IPS-18a (cell line): ENCODE results near the gene OTOG.

Experiments used
- H3K27ac ChIP-seq: one replicate; pipeline ENCODE4 v1.5.1; 2013; ENCODE audit warnings: low read length
- H3K27me3 ChIP-seq: one replicate; pipeline ENCODE4 v1.6.1; 2013; ENCODE audit warnings: mild to moderate bottlenecking, low read length; ENCODE audit not compliant: control insufficient read depth, insufficient read depth
- H3K36me3 ChIP-seq: one replicate; pipeline ENCODE4 v1.6.1; 2013; ENCODE audit warnings: low read depth, low read length; ENCODE audit not compliant: control insufficient read depth
- H3K4me1 ChIP-seq: one replicate; pipeline ENCODE4 v1.6.1; 2013; ENCODE audit warnings: low read depth, low read length; ENCODE audit not compliant: control insufficient read depth
- H3K4me3 ChIP-seq: one replicate; pipeline ENCODE4 v1.5.1; 2013; ENCODE audit warnings: low read length
- H3K9ac ChIP-seq: one replicate; pipeline ENCODE4 v1.6.1; 2013; ENCODE audit warnings: mild to moderate bottlenecking, low read length, moderate library complexity
- H3K9me3 ChIP-seq: one replicate; pipeline ENCODE4 v1.6.1; 2013; ENCODE audit warnings: low read depth, low read length; ENCODE audit not compliant: control insufficient read depth

The OTOG gene

GRCh38 chr11:17531071-17531600 lies 15.9 kb upstream of the OTOG start:
- H3K36me3 ChIP-seq: no peaks in the 10 kb centered on the region
- H3K27ac ChIP-seq: no peak overlapping the region
- H3K27me3 ChIP-seq: no peaks in the 10 kb centered on the region
- H3K9me3 ChIP-seq: no peaks in the 10 kb centered on the region
- H3K9ac ChIP-seq: no peak overlapping the region
- H3K4me3 ChIP-seq: no peak overlapping the region
- no peaks in the 10 kb centered on the region for H3K4me1 ChIP-seq

GRCh38 chr11:17531636-17532113 lies 15.4 kb upstream of the OTOG start:
- H3K27ac ChIP-seq: no peak overlapping the region

GRCh38 chr11:17532784-17533183 lies 14.3 kb upstream of the OTOG start:
- H3K4me3 ChIP-seq: no peak overlapping the region
- no peaks in the 10 kb centered on the region for H3K9me3 ChIP-seq
- H3K36me3 ChIP-seq: no peaks in the 10 kb centered on the region
- H3K27ac ChIP-seq: no peak overlapping the region
- H3K9ac ChIP-seq: no peak overlapping the region
- H3K27me3 ChIP-seq: no peaks in the 10 kb centered on the region
- no peaks in the 10 kb centered on the region for H3K4me1 ChIP-seq

More at GRCh38 chr11:17531636-17532113, 15.4 kb upstream of the OTOG start:
- Histone ChIP-seq H3K4me1 (no peaks in the 10 kb centered on the region), H3K9me3 (no peaks in the 10 kb centered on the region), H3K27me3 (no peaks in the 10 kb centered on the region), H3K4me3 (no peak overlapping the region), H3K9ac (no peak overlapping the region), H3K36me3 (no peaks in the 10 kb centered on the region)

GRCh38 chr11:17533341-17533740 lies 13.7 kb upstream of the OTOG start:
- Histone ChIP-seq H3K27ac (no peak overlapping the region), H3K9me3 (no peaks in the 10 kb centered on the region), H3K4me1 (no peaks in the 10 kb centered on the region), H3K27me3 (no peaks in the 10 kb centered on the region), H3K9ac (no peak overlapping the region), H3K36me3 (no peaks in the 10 kb centered on the region), H3K4me3 (no peak overlapping the region)

DNA sequence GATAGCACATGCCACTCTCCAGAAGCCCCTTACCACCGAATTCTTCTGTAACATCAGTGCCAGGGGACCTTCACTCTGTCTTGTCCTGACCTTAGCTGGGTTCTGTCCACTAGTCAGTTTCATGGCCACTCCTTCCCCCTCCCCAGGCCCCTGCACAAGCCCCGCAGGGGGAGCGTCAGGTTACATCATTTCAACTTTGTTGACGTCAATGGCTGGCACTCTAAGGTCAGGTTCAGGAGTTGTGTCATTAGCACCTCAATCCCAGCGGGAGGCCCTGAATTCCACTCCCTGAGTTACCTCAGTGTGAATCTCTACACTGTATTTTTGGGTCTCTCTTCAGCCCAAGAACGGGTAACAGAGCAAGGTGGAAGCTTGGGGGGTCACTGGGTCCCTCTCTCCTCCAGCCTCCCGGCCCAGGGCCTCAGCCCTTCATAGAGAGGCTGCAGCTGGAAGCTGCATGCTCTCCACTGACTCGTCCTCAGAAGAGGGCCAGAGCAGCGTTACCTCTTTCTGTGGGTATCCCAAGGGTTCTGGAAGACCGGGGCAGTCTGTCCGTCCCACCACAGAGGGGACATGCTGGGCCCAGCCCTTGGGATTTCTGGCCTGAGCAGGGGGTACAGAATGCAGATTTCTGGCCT lies 13.2 kb upstream of the OTOG start:
- Histone ChIP-seq H3K36me3 (no peaks in the 10 kb centered on the region), H3K4me3 (no peak overlapping the region), H3K9ac (no peak overlapping the region), H3K27ac (no peak overlapping the region), H3K9me3 (no peaks in the 10 kb centered on the region), H3K27me3 (no peaks in the 10 kb centered on the region), H3K4me1 (no peaks in the 10 kb centered on the region)

DNA sequence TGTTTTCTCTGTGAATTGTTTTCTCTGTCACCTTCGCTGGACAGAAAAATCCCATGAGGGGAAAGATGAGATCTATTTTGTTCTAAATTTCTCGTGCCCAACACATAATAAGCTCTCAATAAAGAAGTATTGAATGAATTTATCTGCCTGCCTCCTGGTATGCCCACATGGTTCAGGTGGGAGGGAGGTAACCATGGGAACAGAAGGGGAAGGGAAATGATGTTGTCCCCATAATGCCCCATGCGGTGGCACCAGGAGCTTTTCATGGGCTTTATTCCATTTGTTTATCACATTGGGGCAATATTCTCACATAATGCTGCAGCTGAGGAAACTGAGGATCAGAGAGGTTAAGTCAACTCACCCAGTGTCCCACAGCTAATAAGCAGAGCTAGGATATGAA lies 11.6 kb upstream of the OTOG start:
- no peaks in the 10 kb centered on the region for H3K4me1 ChIP-seq
- H3K9me3 ChIP-seq: no peaks in the 10 kb centered on the region
- no peaks in the 10 kb centered on the region for H3K36me3 ChIP-seq
- H3K4me3 ChIP-seq: no peak overlapping the region
- H3K9ac ChIP-seq: no peak overlapping the region
- no peak overlapping the region for H3K27ac ChIP-seq
- no peaks in the 10 kb centered on the region for H3K27me3 ChIP-seq

GRCh38 chr11:17537261-17537660 lies 9.8 kb upstream of the OTOG start:
- H3K4me3 ChIP-seq: no peak overlapping the region
- H3K36me3 ChIP-seq: no peaks in the 10 kb centered on the region
- H3K9ac ChIP-seq: no peak overlapping the region
- no peak overlapping the region for H3K27ac ChIP-seq
- no peaks in the 10 kb centered on the region for H3K27me3 ChIP-seq
- H3K4me1 ChIP-seq: no peaks in the 10 kb centered on the region
- no peaks in the 10 kb centered on the region for H3K9me3 ChIP-seq

- no peaks in the 10 kb centered on the region for H3K4me1 ChIP-seq
- H3K9me3 ChIP-seq: no peaks in the 10 kb centered on the region
- no peaks in the 10 kb centered on the region for H3K36me3 ChIP-seq
- no peak overlapping the region for H3K4me3 ChIP-seq
- H3K27ac ChIP-seq: no peak overlapping the region
- H3K27me3 ChIP-seq: peaks cover 7% of the 10 kb centered on the region
- no peak overlapping the region for H3K9ac ChIP-seq
Observed at GRCh38 chr11:17538054-17538453, 9.0 kb upstream of the OTOG start.

GRCh38 chr11:17538731-17539130 lies 8.3 kb upstream of the OTOG start:
- no peak overlapping the region for H3K27ac ChIP-seq
- H3K9me3 ChIP-seq: no peaks in the 10 kb centered on the region
- H3K9ac ChIP-seq: no peak overlapping the region
- H3K27me3 ChIP-seq: peaks cover 13% of the 10 kb centered on the region
- H3K4me3 ChIP-seq: no peak overlapping the region
- peaks cover 2% of the 10 kb centered on the region for H3K4me1 ChIP-seq
- no peaks in the 10 kb centered on the region for H3K36me3 ChIP-seq

GRCh38 chr11:17540807-17541206 lies 6.3 kb upstream of the OTOG start:
- Histone ChIP-seq H3K27me3 (peaks cover 18% of the 10 kb centered on the region), H3K4me3 (no peak overlapping the region), H3K36me3 (no peaks in the 10 kb centered on the region), H3K27ac (no peak overlapping the region), H3K4me1 (peaks cover 4% of the 10 kb centered on the region), H3K9me3 (no peaks in the 10 kb centered on the region), H3K9ac (no peak overlapping the region)

- Histone ChIP-seq H3K9me3 (no peaks in the 10 kb centered on the region), H3K27ac (no peak overlapping the region), H3K36me3 (no peaks in the 10 kb centered on the region), H3K4me3 (no peak overlapping the region), H3K9ac (no peak overlapping the region), H3K27me3 (peaks cover 18% of the 10 kb centered on the region), H3K4me1 (peaks cover 4% of the 10 kb centered on the region)
Observed at GRCh38 chr11:17541330-17541885, 5.7 kb upstream of the OTOG start.

- H3K27ac ChIP-seq: no peak overlapping the region
- no peaks in the 10 kb centered on the region for H3K36me3 ChIP-seq
- H3K9me3 ChIP-seq: no peaks in the 10 kb centered on the region
- no peak overlapping the region for H3K9ac ChIP-seq
- H3K4me1 ChIP-seq: peaks cover 9% of the 10 kb centered on the region
- H3K4me3 ChIP-seq: no peak overlapping the region
- H3K27me3 ChIP-seq: peaks cover 19% of the 10 kb centered on the region
Observed at GRCh38 chr11:17542249-17542648, 4.8 kb upstream of the OTOG start.
